Amniotic epithelial cell (primary cell): ENCODE results near the gene TMSB10.
"Not testable (repeated sequence)": the region's sequence is repeated elsewhere in the genome, so short reads cannot be mapped to it uniquely, and the experiment has no call there.

ENCODE experiments used
- DNase-seq: peaks from one replicate; pipeline ENCODE4 v3.0.0-alpha.2; 2010; ENCODE audit warnings: low read depth

Gene TMSB10

GRCh38 chr2:84939426-84940087, 34.1 kb downstream of the TMSB10 start:
- DNase-seq: no peak

GRCh38 chr2:84940088-84940470, 34.6 kb downstream of the TMSB10 start:
- no peak for DNase-seq

GRCh38 chr2:84940831-84941412, 35.5 kb downstream of the TMSB10 start:
- DNase-seq: no peak

- DNase-seq: no peak
These were observed 36.7 kb downstream of the TMSB10 start for GRCh38 chr2:84942166-84942565.

- DNase-seq: peak; percentile 54
These were observed 37.5 kb downstream of the TMSB10 start for GRCh38 chr2:84942964-84943421.

- DNase-seq: no peak
These were observed 38.9 kb downstream of the TMSB10 start for GRCh38 chr2:84944295-84944909.

GRCh38 chr2:84945838-84946203, 40.4 kb downstream of the TMSB10 start:
- DNase-seq: not testable (repeated sequence)

GRCh38 chr2:84946204-84947009, 41.0 kb downstream of the TMSB10 start:
- peak; percentile 44 for DNase-seq

GRCh38 chr2:84947010-84947593, 41.6 kb downstream of the TMSB10 start:
- DNase-seq: no peak

GRCh38 chr2:84953535-84953934, 48.1 kb downstream of the TMSB10 start:
- no peak for DNase-seq

GRCh38 chr2:84954329-84954728, 48.9 kb downstream of the TMSB10 start:
- no peak for DNase-seq
